Measurements from ENCODE around the gene NXPH3.

Gene NXPH3

DNA sequence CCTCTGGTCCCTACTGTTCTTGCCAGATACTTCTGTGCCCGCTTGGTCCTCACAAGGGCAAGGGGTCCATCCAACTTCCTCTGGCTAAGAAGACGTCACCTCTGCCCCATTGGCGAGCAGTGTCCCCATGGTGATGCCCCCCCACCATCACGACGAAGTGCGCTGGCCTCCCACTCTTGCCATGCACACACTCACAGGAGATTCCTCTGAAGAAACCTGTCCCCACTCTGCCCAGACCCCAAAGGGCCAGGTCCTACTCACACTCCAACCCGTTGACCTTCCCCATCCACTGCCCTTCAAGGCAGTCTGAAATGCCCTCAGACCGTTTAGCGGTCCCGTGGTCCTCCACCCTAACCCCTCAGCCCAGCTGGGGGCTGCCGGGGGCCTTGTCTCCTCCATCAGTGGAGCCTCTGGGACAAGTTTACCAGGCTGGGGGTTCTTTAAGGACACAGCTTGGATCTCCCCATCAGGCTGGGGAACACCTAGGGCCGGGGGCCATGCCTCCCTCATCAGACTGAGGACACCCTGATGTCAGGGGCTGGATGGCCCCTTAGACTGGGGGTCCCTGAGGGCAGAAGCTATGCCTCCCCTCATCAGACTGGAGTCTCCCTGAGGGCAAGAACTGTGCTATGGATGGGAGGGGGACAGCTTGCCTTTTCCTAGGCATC is 6.5 kb downstream of the NXPH3 start:
- Histone ChIP-seq H3F3A (ENCODE audit: insufficient read depth, low read length) (no peaks in the 10 kb centered on the region), H3K27ac (ENCODE audit: low read depth, low read length, poor library complexity, severe bottlenecking) (no peak overlapping the region), H3K9me3 (ENCODE audit: low read length) (no peaks in the 10 kb centered on the region), H3K9me2 (ENCODE audit: low read depth, low read length) (no peaks in the 10 kb centered on the region), H2AFZ (ENCODE audit: low read length) (no peak overlapping the region), H3K4me3 (ENCODE audit: low read depth, low read length, poor library complexity, severe bottlenecking) (no peak overlapping the region), H3K9ac (ENCODE audit: low read length) (no peak overlapping the region), H3K4me2 (ENCODE audit: low read length) (no peak overlapping the region), H3K36me3 (ENCODE audit: insufficient read depth, low read length) (no peaks in the 10 kb centered on the region), H3K4me1 (ENCODE audit: insufficient read depth, low read length, severe bottlenecking) (no peaks in the 10 kb centered on the region), H3K79me2 (ENCODE audit: insufficient read depth, low read length) (no peaks in the 10 kb centered on the region), H4K20me1 (ENCODE audit: insufficient read depth, low read length) (no peaks in the 10 kb centered on the region), H3K27me3 (ENCODE audit: insufficient read depth, low read length) (peaks cover 8% of the 10 kb centered on the region; the same call in 1 of the 2 replicates)
- no peak for TF ChIP-seq EZH2 (IDR thresholded peaks at IDR 0.05; ENCODE audit: borderline replicate concordance, low read length)
- TF ChIP-seq, protein P1, sequence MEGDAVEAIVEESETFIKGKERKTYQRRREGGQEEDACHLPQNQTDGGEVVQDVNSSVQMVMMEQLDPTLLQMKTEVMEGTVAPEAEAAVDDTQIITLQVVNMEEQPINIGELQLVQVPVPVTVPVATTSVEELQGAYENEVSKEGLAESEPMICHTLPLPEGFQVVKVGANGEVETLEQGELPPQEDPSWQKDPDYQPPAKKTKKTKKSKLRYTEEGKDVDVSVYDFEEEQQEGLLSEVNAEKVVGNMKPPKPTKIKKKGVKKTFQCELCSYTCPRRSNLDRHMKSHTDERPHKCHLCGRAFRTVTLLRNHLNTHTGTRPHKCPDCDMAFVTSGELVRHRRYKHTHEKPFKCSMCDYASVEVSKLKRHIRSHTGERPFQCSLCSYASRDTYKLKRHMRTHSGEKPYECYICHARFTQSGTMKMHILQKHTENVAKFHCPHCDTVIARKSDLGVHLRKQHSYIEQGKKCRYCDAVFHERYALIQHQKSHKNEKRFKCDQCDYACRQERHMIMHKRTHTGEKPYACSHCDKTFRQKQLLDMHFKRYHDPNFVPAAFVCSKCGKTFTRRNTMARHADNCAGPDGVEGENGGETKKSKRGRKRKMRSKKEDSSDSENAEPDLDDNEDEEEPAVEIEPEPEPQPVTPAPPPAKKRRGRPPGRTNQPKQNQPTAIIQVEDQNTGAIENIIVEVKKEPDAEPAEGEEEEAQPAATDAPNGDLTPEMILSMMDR (IDR thresholded peaks at IDR 0.05; ENCODE audit: low read length): no peak

DNA sequence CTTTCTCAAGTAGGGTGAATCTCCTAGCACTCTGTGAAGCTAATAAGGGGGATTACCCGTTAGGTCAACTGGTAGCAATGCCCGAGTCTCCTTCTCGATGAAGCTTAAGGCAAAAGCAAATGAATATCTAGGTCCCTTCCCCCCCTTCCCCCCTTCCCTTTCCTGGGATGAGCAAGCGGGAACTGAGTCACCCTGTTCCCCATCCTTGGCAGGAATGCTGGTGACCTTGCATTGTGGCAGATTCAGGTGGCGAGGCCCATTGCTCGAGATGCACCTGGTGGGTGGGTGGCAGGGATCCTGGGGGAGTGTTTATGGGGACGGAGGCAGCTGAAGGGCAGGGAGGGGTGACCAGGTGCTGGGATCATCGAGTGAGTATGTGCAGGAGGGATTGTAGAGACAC is 7.1 kb downstream of the NXPH3 start:
- no peak overlapping the region for H3K4me3 ChIP-seq (ENCODE audit: low read depth, low read length, poor library complexity, severe bottlenecking)
- no peaks in the 10 kb centered on the region for H3K36me3 ChIP-seq (ENCODE audit: insufficient read depth, low read length)
- no peaks in the 10 kb centered on the region for H3K9me3 ChIP-seq (ENCODE audit: low read length)
- no peaks in the 10 kb centered on the region for H3F3A ChIP-seq (ENCODE audit: insufficient read depth, low read length)
- no peak overlapping the region for H3K9ac ChIP-seq (ENCODE audit: low read length)
- H3K9me2 ChIP-seq (ENCODE audit: low read depth, low read length): no peaks in the 10 kb centered on the region
- no peak overlapping the region for H3K27ac ChIP-seq (ENCODE audit: low read depth, low read length, poor library complexity, severe bottlenecking)
- H3K79me2 ChIP-seq (ENCODE audit: insufficient read depth, low read length): no peaks in the 10 kb centered on the region
- no peak overlapping the region for H3K4me2 ChIP-seq (ENCODE audit: low read length)
- H3K27me3 ChIP-seq (ENCODE audit: insufficient read depth, low read length): peaks cover 8% of the 10 kb centered on the region; the same call in 1 of the 2 replicates
- H4K20me1 ChIP-seq (ENCODE audit: insufficient read depth, low read length): no peaks in the 10 kb centered on the region
- no peak for TF ChIP-seq EZH2 (IDR thresholded peaks at IDR 0.05; ENCODE audit: borderline replicate concordance, low read length)
- TF ChIP-seq, protein P1 (IDR thresholded peaks at IDR 0.05; ENCODE audit: low read length): no peak
- H3K4me1 ChIP-seq (ENCODE audit: insufficient read depth, low read length, severe bottlenecking): no peaks in the 10 kb centered on the region
- H2AFZ ChIP-seq (ENCODE audit: low read length): no peak overlapping the region

DNA sequence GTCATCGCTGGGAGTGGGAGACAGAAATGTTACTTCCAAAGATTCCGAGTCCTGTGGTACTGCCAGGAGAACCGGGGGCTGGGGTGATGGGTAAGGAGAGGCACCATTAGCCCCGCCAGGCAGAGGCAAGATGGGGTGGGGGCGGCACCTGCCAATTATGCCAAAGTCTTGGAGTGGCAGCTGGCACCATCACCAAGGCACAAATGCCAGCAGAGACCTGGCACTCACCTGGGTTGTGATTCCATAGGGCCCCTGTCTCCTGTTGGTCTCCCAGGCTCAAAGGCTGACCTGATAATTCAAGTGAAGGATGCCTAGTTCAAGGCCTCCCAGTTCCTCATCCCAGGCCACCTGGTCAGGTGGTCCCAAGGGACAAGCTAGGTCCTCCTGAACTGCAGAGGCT is 7.6 kb downstream of the NXPH3 start:
- Histone ChIP-seq H3K79me2 (ENCODE audit: insufficient read depth, low read length) (no peaks in the 10 kb centered on the region), H3K4me1 (ENCODE audit: insufficient read depth, low read length, severe bottlenecking) (no peaks in the 10 kb centered on the region)

More for the DNA sequence above, 7.6 kb downstream of the NXPH3 start:
- H3K9me2 ChIP-seq (ENCODE audit: low read depth, low read length): no peaks in the 10 kb centered on the region
- H3F3A ChIP-seq (ENCODE audit: insufficient read depth, low read length): no peaks in the 10 kb centered on the region
- no peaks in the 10 kb centered on the region for H4K20me1 ChIP-seq (ENCODE audit: insufficient read depth, low read length)
- H3K27ac ChIP-seq (ENCODE audit: low read depth, low read length, poor library complexity, severe bottlenecking): no peak overlapping the region
- no peaks in the 10 kb centered on the region for H3K9me3 ChIP-seq (ENCODE audit: low read length)
- no peak overlapping the region for H2AFZ ChIP-seq (ENCODE audit: low read length)
- H3K4me2 ChIP-seq (ENCODE audit: low read length): no peak overlapping the region
- H3K9ac ChIP-seq (ENCODE audit: low read length): no peak overlapping the region
- no peak overlapping the region for H3K4me3 ChIP-seq (ENCODE audit: low read depth, low read length, poor library complexity, severe bottlenecking)
- H3K36me3 ChIP-seq (ENCODE audit: insufficient read depth, low read length): no peaks in the 10 kb centered on the region
- peaks cover 8% of the 10 kb centered on the region; the same call in 1 of the 2 replicates for H3K27me3 ChIP-seq (ENCODE audit: insufficient read depth, low read length)
- TF ChIP-seq, protein P1 (IDR thresholded peaks at IDR 0.05; ENCODE audit: low read length): no peak
- no peak for TF ChIP-seq EZH2 (IDR thresholded peaks at IDR 0.05; ENCODE audit: borderline replicate concordance, low read length)

Measured in OCI-LY1 (cell line).